Gastroesophageal sphincter (tissue), 3 donors: ENCODE data around the gene RSPO1.

Source experiments
- CTCF ChIP-seq, 4 experiments: fragments of 200-600 bp in 2 of 4; fragments of 450-650 bp in 2 of 4; sonication (generic) in 1 of 4; IDR thresholded peaks; one replicate each; pipeline ENCODE4 v1.5.1; 2017 to 2019; ENCODE audit warnings: antibody characterized with exemption in 4 of 4, mild to moderate bottlenecking in 2 of 4, moderate library complexity in 2 of 4
- POLR2A ChIP-seq, 2 donors: fragments of 450-650 bp; IDR thresholded peaks; one replicate each; pipeline ENCODE4 v1.6.1; 2017; ENCODE audit warnings: antibody characterized with exemption in 2 of 2, mild to moderate bottlenecking in 2 of 2, moderate library complexity in 1 of 2

GRCh38 chr1:37609994-37610393 lies 24.7 kb downstream of the RSPO1 start:
- TF ChIP-seq CTCF (IDR thresholded peaks at IDR 0.05) (no peak), POLR2A (IDR thresholded peaks at IDR 0.05) (no peak)
